WTC11 (cell line): ENCODE results near the gene YY1AP1. TPM values are rescaled to one million over a fixed set of nuclear protein-coding genes. Genes with fewer than 3 reads are reported as not detected.

ENCODE experiments used
- CBFB ChIP-seq: sonication (generic); formaldehyde crosslinking; IDR thresholded peaks from 2 replicates; pipeline ENCODE4 v1.8.1; 2022; ENCODE audit warnings: mild to moderate bottlenecking, low read depth, missing genetic modification reagents
- CREB1 ChIP-seq: sonication (generic); formaldehyde crosslinking; IDR thresholded peaks from 2 replicates; pipeline ENCODE4 v1.8.0; 2023; ENCODE audit warnings: mild to moderate bottlenecking, missing genetic modification reagents
- FOXK1 ChIP-seq: sonication (generic); formaldehyde crosslinking; IDR thresholded peaks from 2 replicates; pipeline ENCODE4 v1.8.0; 2022; ENCODE audit warnings: mild to moderate bottlenecking, moderate library complexity, missing genetic modification reagents
- FOXP1 ChIP-seq: sonication (generic); formaldehyde crosslinking; IDR thresholded peaks from 2 replicates; pipeline ENCODE4 v1.8.0; 2022; ENCODE audit warnings: missing genetic modification reagents, mild to moderate bottlenecking, moderate library complexity, borderline replicate concordance
- GABPB1 ChIP-seq: sonication (generic); formaldehyde crosslinking; IDR thresholded peaks from 2 replicates; pipeline ENCODE4 v1.8.1; 2023; ENCODE audit warnings: mild to moderate bottlenecking, missing genetic modification reagents
- GRHL2 ChIP-seq: fragments of 250-450 bp; sonication (Bioruptor Pico); IDR thresholded peaks from 2 replicates; pipeline ENCODE4 v1.8.0; 2022; ENCODE audit warnings: mild to moderate bottlenecking, moderate library complexity; ENCODE audit not compliant: insufficient replicate concordance, severe bottlenecking
- HMGA2 ChIP-seq: fragments of 250-450 bp; sonication (Bioruptor Pico); IDR thresholded peaks from 2 replicates; pipeline ENCODE4 v1.4.0; 2021; ENCODE audit warnings: mild to moderate bottlenecking, moderate library complexity
- NFE2L1 ChIP-seq: sonication (generic); formaldehyde crosslinking; IDR thresholded peaks from 2 replicates; pipeline ENCODE4 v1.8.1; 2023; ENCODE audit warnings: missing genetic modification reagents
- NFYB ChIP-seq: sonication (generic); formaldehyde crosslinking; conservative IDR thresholded peaks from 2 replicates; pipeline ENCODE4 v1.8.0; 2022; ENCODE audit warnings: low read depth, missing genetic modification reagents
- NR1H2 ChIP-seq: sonication (generic); formaldehyde crosslinking; IDR thresholded peaks from 2 replicates; pipeline ENCODE4 v1.9.0; 2021; ENCODE audit warnings: mild to moderate bottlenecking, moderate library complexity, missing genetic modification reagents
- OVOL2 ChIP-seq: fragments of 250-450 bp; sonication (Bioruptor Pico); IDR thresholded peaks from 2 replicates; pipeline ENCODE4 v1.9.0; 2021; ENCODE audit warnings: mild to moderate bottlenecking, borderline replicate concordance
- RORB ChIP-seq: fragments of 250-450 bp; sonication (Bioruptor Pico); IDR thresholded peaks from 2 replicates; pipeline ENCODE4 v1.9.0; 2021; ENCODE audit warnings: mild to moderate bottlenecking
- SP1 ChIP-seq: sonication (generic); formaldehyde crosslinking; conservative IDR thresholded peaks from 2 replicates; pipeline ENCODE4 v1.8.1; 2022; ENCODE audit warnings: missing genetic modification reagents
- TEAD1 ChIP-seq: sonication (generic); formaldehyde crosslinking; IDR thresholded peaks from 2 replicates; pipeline ENCODE4 v1.8.0; 2022; ENCODE audit warnings: mild to moderate bottlenecking, missing genetic modification reagents
- ZNF138 ChIP-seq: sonication (generic); formaldehyde crosslinking; conservative IDR thresholded peaks from 2 replicates; pipeline ENCODE4 v1.8.1; 2022; ENCODE audit warnings: mild to moderate bottlenecking, moderate library complexity, missing genetic modification reagents
- total RNA-seq: library from RNA; stranded (reverse); gene quantifications from 3 replicates; pipeline ENCODE4 v1.2.3, GENCODE V29; 2021
- TF ChIP-seq, protein P1 (sequence below): sonication (generic); formaldehyde crosslinking; IDR thresholded peaks from 2 replicates; pipeline ENCODE4 v1.8.1; 2023; ENCODE audit warnings: mild to moderate bottlenecking, missing genetic modification reagents
- TF ChIP-seq, protein P2 (sequence below): sonication (generic); formaldehyde crosslinking; IDR thresholded peaks from 2 replicates; pipeline ENCODE4 v1.8.1; 2022; ENCODE audit warnings: low read depth, mild to moderate bottlenecking, moderate library complexity, missing genetic modification reagents, borderline replicate concordance
- TF ChIP-seq, protein P3 (sequence below): sonication (generic); formaldehyde crosslinking; IDR thresholded peaks from 2 replicates; pipeline ENCODE4 v1.8.1; 2023; ENCODE audit warnings: mild to moderate bottlenecking, missing genetic modification reagents
- TF ChIP-seq, protein P4 (sequence below): sonication (generic); formaldehyde crosslinking; IDR thresholded peaks from 2 replicates; pipeline ENCODE4 v1.8.0; 2022; ENCODE audit warnings: mild to moderate bottlenecking, missing genetic modification reagents
- TF ChIP-seq, protein P5 (sequence below): fragments of 250-450 bp; sonication (Bioruptor Pico); IDR thresholded peaks from 2 replicates; pipeline ENCODE4 v1.9.0; 2021; ENCODE audit warnings: mild to moderate bottlenecking, borderline replicate concordance
- TF ChIP-seq, protein P6 (sequence below): sonication (generic); formaldehyde crosslinking; IDR thresholded peaks from 2 replicates; pipeline ENCODE4 v1.8.1; 2023; ENCODE audit warnings: mild to moderate bottlenecking, moderate library complexity, missing genetic modification reagents
- TF ChIP-seq, protein P7 (sequence below): sonication (generic); formaldehyde crosslinking; IDR thresholded peaks from 2 replicates; pipeline ENCODE4 v1.8.0; 2022; ENCODE audit warnings: mild to moderate bottlenecking, missing genetic modification reagents

Gene YY1AP1
- total RNA-seq, 1 experiment from 2014 or later = 45.0 TPM

DNA sequence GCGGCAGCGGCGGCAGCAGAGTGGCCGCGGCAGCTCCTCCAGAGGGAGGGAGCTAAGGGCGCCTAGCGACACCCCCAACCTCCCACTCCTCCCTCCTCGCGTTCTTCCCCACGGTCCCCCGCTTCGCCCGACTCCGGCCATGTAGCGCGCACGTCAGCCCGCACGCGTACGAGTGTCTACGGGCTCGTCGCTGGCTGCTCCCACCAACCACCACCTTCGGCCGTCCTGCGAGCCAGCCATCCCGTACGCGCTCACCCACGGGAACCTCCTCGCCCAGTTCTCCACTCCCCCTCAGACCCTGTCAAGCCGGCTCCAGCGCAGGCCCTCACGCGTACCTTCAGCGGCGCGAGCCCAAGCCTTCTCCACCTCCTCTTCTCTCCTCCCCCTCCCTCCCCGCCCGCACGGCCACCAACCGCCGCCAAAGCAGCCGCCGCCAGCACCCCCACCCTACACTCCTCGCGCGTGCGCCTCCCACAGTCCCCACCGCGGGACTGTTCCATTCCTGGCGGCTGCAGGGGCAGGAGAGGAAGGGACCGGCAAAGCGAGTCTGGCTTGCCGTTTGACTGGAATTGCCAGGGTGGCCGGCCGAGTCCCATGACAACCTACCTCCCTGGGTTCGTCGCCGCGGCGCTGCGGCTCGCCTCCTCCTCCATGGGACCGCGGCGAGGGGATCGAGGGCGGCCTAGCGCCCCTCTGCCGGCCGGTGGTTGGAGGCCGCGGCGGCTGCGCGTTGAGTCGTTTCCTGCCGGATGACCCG lies at the start of gene YY1AP1 (continued):
- TF ChIP-seq, protein P1, sequence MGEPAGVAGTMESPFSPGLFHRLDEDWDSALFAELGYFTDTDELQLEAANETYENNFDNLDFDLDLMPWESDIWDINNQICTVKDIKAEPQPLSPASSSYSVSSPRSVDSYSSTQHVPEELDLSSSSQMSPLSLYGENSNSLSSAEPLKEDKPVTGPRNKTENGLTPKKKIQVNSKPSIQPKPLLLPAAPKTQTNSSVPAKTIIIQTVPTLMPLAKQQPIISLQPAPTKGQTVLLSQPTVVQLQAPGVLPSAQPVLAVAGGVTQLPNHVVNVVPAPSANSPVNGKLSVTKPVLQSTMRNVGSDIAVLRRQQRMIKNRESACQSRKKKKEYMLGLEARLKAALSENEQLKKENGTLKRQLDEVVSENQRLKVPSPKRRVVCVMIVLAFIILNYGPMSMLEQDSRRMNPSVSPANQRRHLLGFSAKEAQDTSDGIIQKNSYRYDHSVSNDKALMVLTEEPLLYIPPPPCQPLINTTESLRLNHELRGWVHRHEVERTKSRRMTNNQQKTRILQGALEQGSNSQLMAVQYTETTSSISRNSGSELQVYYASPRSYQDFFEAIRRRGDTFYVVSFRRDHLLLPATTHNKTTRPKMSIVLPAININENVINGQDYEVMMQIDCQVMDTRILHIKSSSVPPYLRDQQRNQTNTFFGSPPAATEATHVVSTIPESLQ (CRISPR knock-in tag) = no peak; the same call in 1 of the 2 replicates
- TF ChIP-seq, protein P2, sequence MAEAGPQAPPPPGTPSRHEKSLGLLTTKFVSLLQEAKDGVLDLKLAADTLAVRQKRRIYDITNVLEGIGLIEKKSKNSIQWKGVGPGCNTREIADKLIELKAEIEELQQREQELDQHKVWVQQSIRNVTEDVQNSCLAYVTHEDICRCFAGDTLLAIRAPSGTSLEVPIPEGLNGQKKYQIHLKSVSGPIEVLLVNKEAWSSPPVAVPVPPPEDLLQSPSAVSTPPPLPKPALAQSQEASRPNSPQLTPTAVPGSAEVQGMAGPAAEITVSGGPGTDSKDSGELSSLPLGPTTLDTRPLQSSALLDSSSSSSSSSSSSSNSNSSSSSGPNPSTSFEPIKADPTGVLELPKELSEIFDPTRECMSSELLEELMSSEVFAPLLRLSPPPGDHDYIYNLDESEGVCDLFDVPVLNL (CRISPR knock-in tag) = no peak
- TF ChIP-seq, protein P3, sequence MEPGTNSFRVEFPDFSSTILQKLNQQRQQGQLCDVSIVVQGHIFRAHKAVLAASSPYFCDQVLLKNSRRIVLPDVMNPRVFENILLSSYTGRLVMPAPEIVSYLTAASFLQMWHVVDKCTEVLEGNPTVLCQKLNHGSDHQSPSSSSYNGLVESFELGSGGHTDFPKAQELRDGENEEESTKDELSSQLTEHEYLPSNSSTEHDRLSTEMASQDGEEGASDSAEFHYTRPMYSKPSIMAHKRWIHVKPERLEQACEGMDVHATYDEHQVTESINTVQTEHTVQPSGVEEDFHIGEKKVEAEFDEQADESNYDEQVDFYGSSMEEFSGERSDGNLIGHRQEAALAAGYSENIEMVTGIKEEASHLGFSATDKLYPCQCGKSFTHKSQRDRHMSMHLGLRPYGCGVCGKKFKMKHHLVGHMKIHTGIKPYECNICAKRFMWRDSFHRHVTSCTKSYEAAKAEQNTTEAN (CRISPR knock-in tag) = no peak
- TF ChIP-seq FOXP1 (CRISPR knock-in tag) = no peak
- peak; percentile 58 for TF ChIP-seq TEAD1 (CRISPR knock-in tag)
- TF ChIP-seq ZNF138 = peak; percentile 73; the same call in 1 of the 2 replicates
- TF ChIP-seq FOXK1 (CRISPR knock-in tag) = 0 out of 2 replicates have a peak, but pooled peaks have one; percentile 60
- TF ChIP-seq CBFB = no peak
- no peak for TF ChIP-seq GRHL2 (CRISPR knock-in tag)
- TF ChIP-seq, protein P4, sequence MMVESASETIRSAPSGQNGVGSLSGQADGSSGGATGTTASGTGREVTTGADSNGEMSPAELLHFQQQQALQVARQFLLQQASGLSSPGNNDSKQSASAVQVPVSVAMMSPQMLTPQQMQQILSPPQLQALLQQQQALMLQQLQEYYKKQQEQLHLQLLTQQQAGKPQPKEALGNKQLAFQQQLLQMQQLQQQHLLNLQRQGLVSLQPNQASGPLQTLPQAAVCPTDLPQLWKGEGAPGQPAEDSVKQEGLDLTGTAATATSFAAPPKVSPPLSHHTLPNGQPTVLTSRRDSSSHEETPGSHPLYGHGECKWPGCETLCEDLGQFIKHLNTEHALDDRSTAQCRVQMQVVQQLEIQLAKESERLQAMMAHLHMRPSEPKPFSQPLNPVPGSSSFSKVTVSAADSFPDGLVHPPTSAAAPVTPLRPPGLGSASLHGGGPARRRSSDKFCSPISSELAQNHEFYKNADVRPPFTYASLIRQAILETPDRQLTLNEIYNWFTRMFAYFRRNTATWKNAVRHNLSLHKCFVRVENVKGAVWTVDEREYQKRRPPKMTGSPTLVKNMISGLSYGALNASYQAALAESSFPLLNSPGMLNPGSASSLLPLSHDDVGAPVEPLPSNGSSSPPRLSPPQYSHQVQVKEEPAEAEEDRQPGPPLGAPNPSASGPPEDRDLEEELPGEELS (CRISPR knock-in tag) = peak; percentile 53; the same call in 1 of the 2 replicates
- TF ChIP-seq, protein P5, sequence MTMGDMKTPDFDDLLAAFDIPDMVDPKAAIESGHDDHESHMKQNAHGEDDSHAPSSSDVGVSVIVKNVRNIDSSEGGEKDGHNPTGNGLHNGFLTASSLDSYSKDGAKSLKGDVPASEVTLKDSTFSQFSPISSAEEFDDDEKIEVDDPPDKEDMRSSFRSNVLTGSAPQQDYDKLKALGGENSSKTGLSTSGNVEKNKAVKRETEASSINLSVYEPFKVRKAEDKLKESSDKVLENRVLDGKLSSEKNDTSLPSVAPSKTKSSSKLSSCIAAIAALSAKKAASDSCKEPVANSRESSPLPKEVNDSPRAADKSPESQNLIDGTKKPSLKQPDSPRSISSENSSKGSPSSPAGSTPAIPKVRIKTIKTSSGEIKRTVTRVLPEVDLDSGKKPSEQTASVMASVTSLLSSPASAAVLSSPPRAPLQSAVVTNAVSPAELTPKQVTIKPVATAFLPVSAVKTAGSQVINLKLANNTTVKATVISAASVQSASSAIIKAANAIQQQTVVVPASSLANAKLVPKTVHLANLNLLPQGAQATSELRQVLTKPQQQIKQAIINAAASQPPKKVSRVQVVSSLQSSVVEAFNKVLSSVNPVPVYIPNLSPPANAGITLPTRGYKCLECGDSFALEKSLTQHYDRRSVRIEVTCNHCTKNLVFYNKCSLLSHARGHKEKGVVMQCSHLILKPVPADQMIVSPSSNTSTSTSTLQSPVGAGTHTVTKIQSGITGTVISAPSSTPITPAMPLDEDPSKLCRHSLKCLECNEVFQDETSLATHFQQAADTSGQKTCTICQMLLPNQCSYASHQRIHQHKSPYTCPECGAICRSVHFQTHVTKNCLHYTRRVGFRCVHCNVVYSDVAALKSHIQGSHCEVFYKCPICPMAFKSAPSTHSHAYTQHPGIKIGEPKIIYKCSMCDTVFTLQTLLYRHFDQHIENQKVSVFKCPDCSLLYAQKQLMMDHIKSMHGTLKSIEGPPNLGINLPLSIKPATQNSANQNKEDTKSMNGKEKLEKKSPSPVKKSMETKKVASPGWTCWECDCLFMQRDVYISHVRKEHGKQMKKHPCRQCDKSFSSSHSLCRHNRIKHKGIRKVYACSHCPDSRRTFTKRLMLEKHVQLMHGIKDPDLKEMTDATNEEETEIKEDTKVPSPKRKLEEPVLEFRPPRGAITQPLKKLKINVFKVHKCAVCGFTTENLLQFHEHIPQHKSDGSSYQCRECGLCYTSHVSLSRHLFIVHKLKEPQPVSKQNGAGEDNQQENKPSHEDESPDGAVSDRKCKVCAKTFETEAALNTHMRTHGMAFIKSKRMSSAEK (CRISPR knock-in tag) = no peak
- no peak for TF ChIP-seq HMGA2 (CRISPR knock-in tag)
- TF ChIP-seq, protein P6, sequence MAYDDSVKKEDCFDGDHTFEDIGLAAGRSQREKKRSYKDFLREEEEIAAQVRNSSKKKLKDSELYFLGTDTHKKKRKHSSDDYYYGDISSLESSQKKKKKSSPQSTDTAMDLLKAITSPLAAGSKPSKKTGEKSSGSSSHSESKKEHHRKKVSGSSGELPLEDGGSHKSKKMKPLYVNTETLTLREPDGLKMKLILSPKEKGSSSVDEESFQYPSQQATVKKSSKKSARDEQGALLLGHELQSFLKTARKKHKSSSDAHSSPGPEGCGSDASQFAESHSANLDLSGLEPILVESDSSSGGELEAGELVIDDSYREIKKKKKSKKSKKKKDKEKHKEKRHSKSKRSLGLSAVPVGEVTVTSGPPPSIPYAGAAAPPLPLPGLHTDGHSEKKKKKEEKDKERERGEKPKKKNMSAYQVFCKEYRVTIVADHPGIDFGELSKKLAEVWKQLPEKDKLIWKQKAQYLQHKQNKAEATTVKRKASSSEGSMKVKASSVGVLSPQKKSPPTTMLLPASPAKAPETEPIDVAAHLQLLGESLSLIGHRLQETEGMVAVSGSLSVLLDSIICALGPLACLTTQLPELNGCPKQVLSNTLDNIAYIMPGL = peak; percentile 68; the same call in 1 of the 2 replicates
- TF ChIP-seq RORB (CRISPR knock-in tag) = no peak
- TF ChIP-seq SP1 (CRISPR knock-in tag) = peak; percentile 52; the same call in 1 of the 2 replicates
- TF ChIP-seq NFYB (CRISPR knock-in tag) = no peak
- TF ChIP-seq OVOL2 = no peak
- TF ChIP-seq CREB1 (CRISPR knock-in tag) = no peak
- TF ChIP-seq GABPB1 = no peak
- no peak for TF ChIP-seq NR1H2 (CRISPR knock-in tag)
- TF ChIP-seq, protein P7, sequence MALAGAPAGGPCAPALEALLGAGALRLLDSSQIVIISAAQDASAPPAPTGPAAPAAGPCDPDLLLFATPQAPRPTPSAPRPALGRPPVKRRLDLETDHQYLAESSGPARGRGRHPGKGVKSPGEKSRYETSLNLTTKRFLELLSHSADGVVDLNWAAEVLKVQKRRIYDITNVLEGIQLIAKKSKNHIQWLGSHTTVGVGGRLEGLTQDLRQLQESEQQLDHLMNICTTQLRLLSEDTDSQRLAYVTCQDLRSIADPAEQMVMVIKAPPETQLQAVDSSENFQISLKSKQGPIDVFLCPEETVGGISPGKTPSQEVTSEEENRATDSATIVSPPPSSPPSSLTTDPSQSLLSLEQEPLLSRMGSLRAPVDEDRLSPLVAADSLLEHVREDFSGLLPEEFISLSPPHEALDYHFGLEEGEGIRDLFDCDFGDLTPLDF (CRISPR knock-in tag) = 0 out of 2 replicates have a peak, but pooled peaks have one; percentile 57
- peak; percentile 31; the same call in 1 of the 2 replicates for TF ChIP-seq NFE2L1 (CRISPR knock-in tag)
